Activated T-helper 1 cell treated with anti-CD3 and anti-CD28 coated beads, Interleukin-12 subunit alpha, Interleukin-12 subunit beta, Interleukin-2, Interleukin-4 antibody, amounts not matched to agents 30 ng/mL and 10 ng/mL and 1 ng/mL, durations not matched to agents 14 hours and 24 hours and 36 hours (primary cell): Measurements from ENCODE around the gene SCP2. TPM values are rescaled to one million over a fixed set of nuclear protein-coding genes. Genes with fewer than 3 reads are reported as not detected.

Source experiments
- DNase-seq: peaks from one replicate; pipeline ENCODE4 v3.0.0; 2021; ENCODE audit warnings: low spot score
- H3K27ac Mint-ChIP-seq: one replicate; pipeline ENCODE4 v1.8.0; 2021; ENCODE audit warnings: mild to moderate bottlenecking, mixed read lengths
- H3K27me3 Mint-ChIP-seq: one replicate; pipeline ENCODE4 v1.8.0; 2022; ENCODE audit warnings: mild to moderate bottlenecking, moderate library complexity, mixed read lengths; ENCODE audit not compliant: insufficient read depth
- H3K36me3 Mint-ChIP-seq: one replicate; pipeline ENCODE4 v1.8.0; 2021; ENCODE audit warnings: low read depth, mixed read lengths
- H3K4me1 Mint-ChIP-seq: one replicate; pipeline ENCODE4 v1.8.0; 2021; ENCODE audit warnings: low read depth, mixed read lengths
- H3K4me3 Mint-ChIP-seq: one replicate; pipeline ENCODE4 v1.8.0; 2021; ENCODE audit warnings: mild to moderate bottlenecking, moderate library complexity, mixed read lengths
- H3K9me3 Mint-ChIP-seq: one replicate; pipeline ENCODE4 v1.8.0; 2021; ENCODE audit warnings: mixed read lengths
- intact Hi-C: fragments of 100-400 bp; cut with micrococcal nuclease; formaldehyde crosslinking; loops from one replicate; pipeline ENCODE4 v1.15.1; 2024
- total RNA-seq: library from RNA; stranded (reverse); gene quantifications from 2 replicates; pipeline ENCODE4 v1.2.3, GENCODE V29; 2022

The SCP2 gene
- total RNA-seq, 1 donor from 2014 or later: 54.7 TPM

GRCh38 chr1:53061123-53061858, 134.2 kb downstream of the SCP2 start:
- Mint-ChIP-seq H3K9me3 (no peaks in the 10 kb centered on the region), H3K4me1 (no peaks in the 10 kb centered on the region), H3K4me3 (no peak overlapping the region), H3K27me3 (peaks cover 41% of the 10 kb centered on the region), H3K36me3 (no peaks in the 10 kb centered on the region), H3K27ac (no peak overlapping the region)
- intact Hi-C loops: loop anchor here (10.0 kb wide), 1 partner anchor 124 kb away; no protein-coding TSS in a partner anchor
- DNase-seq: no peak

GRCh38 chr1:53061859-53062707, 135.0 kb downstream of the SCP2 start, which contains the start of gene PODN:
TSS of gene PODN (plus strand) at chr1:53062213. CDS start at chr1:53069856, 7,643 bp downstream.
- intact Hi-C loops: loop anchor here (10.0 kb wide), 1 partner anchor 123 kb away; no protein-coding TSS in a partner anchor
- Mint-ChIP-seq H3K4me1 (no peaks in the 10 kb centered on the region), H3K36me3 (no peaks in the 10 kb centered on the region), H3K9me3 (no peaks in the 10 kb centered on the region), H3K27ac (no peak within 1 kb of the TSS), H3K27me3 (peaks cover 41% of the 10 kb centered on the region), H3K4me3 (no peak within 1 kb of the TSS)
- DNase-seq: no peak

GRCh38 chr1:53062708-53063591, 135.9 kb downstream of the SCP2 start:
- H3K27me3 Mint-ChIP-seq: peaks cover 41% of the 10 kb centered on the region
- no peaks in the 10 kb centered on the region for H3K36me3 Mint-ChIP-seq
- no peak overlapping the region for H3K27ac Mint-ChIP-seq
- no peaks in the 10 kb centered on the region for H3K9me3 Mint-ChIP-seq
- intact Hi-C loops: loop anchor here (10.0 kb wide), 1 partner anchor 122 kb away; no protein-coding TSS in a partner anchor
- H3K4me3 Mint-ChIP-seq: no peak overlapping the region
- DNase-seq: no peak
- H3K4me1 Mint-ChIP-seq: no peaks in the 10 kb centered on the region

- DNase-seq: no peak
- Mint-ChIP-seq H3K9me3 (no peaks in the 10 kb centered on the region), H3K36me3 (no peaks in the 10 kb centered on the region), H3K27ac (no peak overlapping the region), H3K27me3 (peaks cover 41% of the 10 kb centered on the region), H3K4me3 (no peak overlapping the region), H3K4me1 (no peaks in the 10 kb centered on the region)
- intact Hi-C loops: loop anchor here (10.0 kb wide), 1 partner anchor 121 kb away; no protein-coding TSS in a partner anchor
Measured at GRCh38 chr1:53063744-53064515, 136.9 kb downstream of the SCP2 start.

- DNase-seq: no peak
- Mint-ChIP-seq H3K4me3 (no peak overlapping the region), H3K9me3 (no peaks in the 10 kb centered on the region), H3K4me1 (no peaks in the 10 kb centered on the region), H3K27me3 (peaks cover 30% of the 10 kb centered on the region), H3K27ac (no peak overlapping the region), H3K36me3 (no peaks in the 10 kb centered on the region)
- intact Hi-C loops: loop anchor here (10.0 kb wide), 1 partner anchor 119 kb away; no protein-coding TSS in a partner anchor
Measured at GRCh38 chr1:53065391-53065790, 138.3 kb downstream of the SCP2 start.

GRCh38 chr1:53066488-53066887, 139.4 kb downstream of the SCP2 start:
- H3K4me1 Mint-ChIP-seq: no peaks in the 10 kb centered on the region
- H3K36me3 Mint-ChIP-seq: no peaks in the 10 kb centered on the region
- H3K9me3 Mint-ChIP-seq: no peaks in the 10 kb centered on the region
- H3K27me3 Mint-ChIP-seq: peaks cover 21% of the 10 kb centered on the region
- no peak for DNase-seq
- H3K27ac Mint-ChIP-seq: no peak overlapping the region
- intact Hi-C loops: loop anchor here (10.0 kb wide), 1 partner anchor 118 kb away; no protein-coding TSS in a partner anchor
- no peak overlapping the region for H3K4me3 Mint-ChIP-seq

- H3K36me3 Mint-ChIP-seq: no peaks in the 10 kb centered on the region
- H3K27me3 Mint-ChIP-seq: peaks cover 19% of the 10 kb centered on the region
- no peak for DNase-seq
- H3K4me3 Mint-ChIP-seq: no peak overlapping the region
- H3K27ac Mint-ChIP-seq: no peak overlapping the region
- H3K9me3 Mint-ChIP-seq: no peaks in the 10 kb centered on the region
- no peaks in the 10 kb centered on the region for H3K4me1 Mint-ChIP-seq
- intact Hi-C loops: loop anchor here (10.0 kb wide), 1 partner anchor 118 kb away; no protein-coding TSS in a partner anchor
Measured at GRCh38 chr1:53066891-53067738, 140.0 kb downstream of the SCP2 start.

GRCh38 chr1:53067886-53068285, 140.8 kb downstream of the SCP2 start:
- Mint-ChIP-seq H3K36me3 (no peaks in the 10 kb centered on the region), H3K4me1 (no peaks in the 10 kb centered on the region), H3K9me3 (no peaks in the 10 kb centered on the region), H3K27me3 (peaks cover 18% of the 10 kb centered on the region), H3K4me3 (no peak overlapping the region), H3K27ac (no peak overlapping the region)
- intact Hi-C loops: loop anchor here (10.0 kb wide), 1 partner anchor 117 kb away; no protein-coding TSS in a partner anchor
- DNase-seq: no peak

GRCh38 chr1:53068314-53069099, 141.4 kb downstream of the SCP2 start:
- no peak for DNase-seq
- Mint-ChIP-seq H3K36me3 (no peaks in the 10 kb centered on the region), H3K4me3 (no peak overlapping the region), H3K9me3 (no peaks in the 10 kb centered on the region), H3K27ac (no peak overlapping the region), H3K27me3 (peaks cover 13% of the 10 kb centered on the region), H3K4me1 (no peaks in the 10 kb centered on the region)
- intact Hi-C loops: loop anchor here (10.0 kb wide), 1 partner anchor 116 kb away; no protein-coding TSS in a partner anchor

GRCh38 chr1:53069265-53069662, 142.2 kb downstream of the SCP2 start:
- Mint-ChIP-seq H3K27ac (no peak overlapping the region), H3K4me3 (no peak overlapping the region), H3K9me3 (no peaks in the 10 kb centered on the region), H3K27me3 (peaks cover 7% of the 10 kb centered on the region), H3K4me1 (no peaks in the 10 kb centered on the region), H3K36me3 (no peaks in the 10 kb centered on the region)
- intact Hi-C loops: loop anchor here (10.0 kb wide), 1 partner anchor 116 kb away; no protein-coding TSS in a partner anchor
- DNase-seq: no peak
